GM23338 (cell line): ENCODE data around the gene RFX4. TPM values are rescaled to one million over a fixed set of nuclear protein-coding genes. Genes with fewer than 3 reads are reported as not detected.

Source experiments
- ATAC-seq: fragments of 200-7000 bp; cut with Tn5 transposase; 3 replicates; pipeline ENCODE4 v1.9.1; 2020
- DNase-seq: peaks from one replicate; pipeline ENCODE4 v3.0.0-alpha.2; 2015; ENCODE audit warnings: low spot score
- H2AFZ ChIP-seq: fragments of 200-600 bp; sonication (generic); 2 replicates; pipeline ENCODE4 v1.8.0; 2016; ENCODE audit warnings: antibody characterized with exemption, mild to moderate bottlenecking, moderate library complexity
- H3F3A ChIP-seq: fragments of 200-600 bp; sonication (generic); replicated peaks from 2 replicates; pipeline ENCODE4 v1.8.0; 2017; ENCODE audit warnings: antibody characterized with exemption, mixed run types, low read depth
- H3K27ac ChIP-seq: fragments of 200-600 bp; sonication (generic); 2 replicates; pipeline ENCODE4 v1.6.1; 2016; ENCODE audit warnings: low read depth
- H3K27me3 ChIP-seq: fragments of 200-600 bp; sonication (generic); 2 replicates; pipeline ENCODE4 v1.8.0; 2016; ENCODE audit warnings: mild to moderate bottlenecking, mixed run types, moderate library complexity; ENCODE audit not compliant: insufficient read depth
- H3K36me3 ChIP-seq: fragments of 200-600 bp; sonication (generic); 2 replicates; pipeline ENCODE4 v1.8.0; 2016; ENCODE audit warnings: mild to moderate bottlenecking; ENCODE audit not compliant: insufficient read depth
- H3K4me1 ChIP-seq: fragments of 200-600 bp; sonication (generic); 2 replicates; pipeline ENCODE4 v1.8.0; 2016; ENCODE audit warnings: mild to moderate bottlenecking, moderate library complexity; ENCODE audit not compliant: insufficient read depth
- H3K4me2 ChIP-seq: fragments of 200-600 bp; sonication (generic); 2 replicates; pipeline ENCODE4 v1.7.1; 2017; ENCODE audit warnings: mixed run types
- H3K4me3 ChIP-seq: fragments of 200-600 bp; sonication (generic); 2 replicates; pipeline ENCODE4 v1.6.1; 2016; ENCODE audit warnings: mixed run types
- H3K79me2 ChIP-seq: fragments of 200-600 bp; sonication (generic); replicated peaks from 2 replicates; pipeline ENCODE4 v1.8.0; 2017; ENCODE audit warnings: mild to moderate bottlenecking; ENCODE audit not compliant: insufficient read depth
- H3K9me2 ChIP-seq: fragments of 200-600 bp; sonication (generic); 2 replicates; pipeline ENCODE4 v1.8.0; 2017; ENCODE audit not compliant: insufficient read depth
- H4K20me1 ChIP-seq: fragments of 200-600 bp; sonication (generic); replicated peaks from 2 replicates; pipeline ENCODE4 v1.8.0; 2017; ENCODE audit warnings: mild to moderate bottlenecking; ENCODE audit not compliant: insufficient read depth
- H3K27ac Mint-ChIP-seq: 2 replicates; pipeline ENCODE4 v1.8.0; 2020; ENCODE audit warnings: inconsistent platforms, mild to moderate bottlenecking, moderate library complexity, mixed read lengths
- H3K27me3 Mint-ChIP-seq: 3 replicates; pipeline ENCODE4 v1.8.0; 2022; ENCODE audit warnings: low read depth, mild to moderate bottlenecking, moderate library complexity, mixed read lengths, inconsistent platforms; ENCODE audit not compliant: insufficient read depth, poor library complexity
- H3K36me3 Mint-ChIP-seq: 3 replicates; pipeline ENCODE4 v1.8.0; 2021; ENCODE audit warnings: low read depth, mild to moderate bottlenecking, inconsistent platforms, moderate library complexity, mixed read lengths
- H3K4me1 Mint-ChIP-seq: 3 replicates; pipeline ENCODE4 v1.8.0; 2020; ENCODE audit warnings: mild to moderate bottlenecking, inconsistent platforms, mixed read lengths
- H3K4me3 Mint-ChIP-seq: 3 replicates; pipeline ENCODE4 v1.8.0; 2021; ENCODE audit warnings: moderate library complexity, mild to moderate bottlenecking, inconsistent platforms, mixed read lengths
- H3K9me3 Mint-ChIP-seq: 3 replicates; pipeline ENCODE4 v1.8.0; 2020; ENCODE audit warnings: moderate library complexity, mild to moderate bottlenecking, inconsistent platforms, mixed read lengths
- CREB1 ChIP-seq: fragments of 250-450 bp; sonication (Bioruptor Pico); IDR thresholded peaks from 2 replicates; pipeline ENCODE4 v1.5.0; 2020; ENCODE audit warnings: low read depth, mild to moderate bottlenecking, moderate library complexity
- EZH2 ChIP-seq: fragments of 200-600 bp; sonication (generic); IDR thresholded peaks from one replicate; pipeline ENCODE4 v1.8.0; 2017; ENCODE audit warnings: antibody characterized with exemption, mild to moderate bottlenecking, low read depth; ENCODE audit not compliant: unreplicated experiment
- EZH2phosphoT487 ChIP-seq: fragments of 200-600 bp; sonication (generic); IDR thresholded peaks from one replicate; pipeline ENCODE4 v1.8.1; 2018; ENCODE audit warnings: antibody characterized with exemption; ENCODE audit not compliant: unreplicated experiment
- JUNB ChIP-seq: IDR thresholded peaks from one replicate; pipeline ENCODE4 v1.6.1; 2016; ENCODE audit warnings: antibody characterized with exemption; ENCODE audit not compliant: unreplicated experiment
- NANOG ChIP-seq: IDR thresholded peaks from 2 replicates; pipeline ENCODE4 v1.6.1; 2016; ENCODE audit warnings: antibody characterized with exemption, borderline replicate concordance
- POLR2AphosphoS5 ChIP-seq: IDR thresholded peaks from 2 replicates; pipeline ENCODE4 v1.6.1; 2016; ENCODE audit warnings: antibody characterized with exemption, low read depth
- STAT1 ChIP-seq: IDR thresholded peaks from one replicate; pipeline ENCODE4 v1.6.1; 2016; ENCODE audit warnings: antibody characterized with exemption; ENCODE audit not compliant: unreplicated experiment
- ZNF114 ChIP-seq: fragments of 250-450 bp; sonication (Bioruptor Pico); IDR thresholded peaks from 2 replicates; pipeline ENCODE4 v1.5.0; 2020; ENCODE audit warnings: mild to moderate bottlenecking, moderate library complexity
- ZNF331 ChIP-seq: fragments of 250-450 bp; sonication (Bioruptor Pico); IDR thresholded peaks from 2 replicates; pipeline ENCODE4 v1.5.0; 2020; ENCODE audit warnings: low read depth, mild to moderate bottlenecking, moderate library complexity
- polyA plus RNA-seq: library from polyadenylated mRNA; unstranded; fragments of >200 nt; fragmentation: Nextera tagmentation; extraction: Ambion mirVana; gene quantifications from 2 replicates; pipeline ENCODE4 v1.2.1, GENCODE V29; 2016
- total RNA-seq: library from RNA; depleted of rRNA; stranded (reverse); fragments of >200 nt; shearing (Covaris generic); gene quantifications from 2 replicates; pipeline ENCODE4 v1.2.3, GENCODE V29; 2014
- TF ChIP-seq, protein P1 (sequence below): IDR thresholded peaks from one replicate; pipeline ENCODE4 v1.6.1; 2018; ENCODE audit warnings: antibody characterized with exemption; ENCODE audit not compliant: unreplicated experiment
- TF ChIP-seq, protein P2 (sequence below): fragments of 250-450 bp; sonication (Bioruptor Pico); IDR thresholded peaks from 2 replicates; pipeline ENCODE4 v1.5.0; 2020; ENCODE audit warnings: mild to moderate bottlenecking, moderate library complexity
- TF ChIP-seq, protein P3 (sequence below), 2 experiments: fragments of 200-600 bp in 1 of 2; sonication (generic) in 1 of 2; conservative IDR thresholded peaks; 2 replicates each; pipeline versions ENCODE4 v1.5.1 to v1.6.1; 2016 to 2017; ENCODE audit warnings: antibody characterized with exemption in 2 of 2, low read depth in 2 of 2, mild to moderate bottlenecking in 2 of 2, moderate library complexity in 1 of 2
- TF ChIP-seq, protein P4 (sequence below): IDR thresholded peaks from 2 replicates; pipeline ENCODE4 v1.6.1; 2016; ENCODE audit warnings: antibody characterized with exemption

Gene RFX4
- total and polyA plus RNA-seq, 2 experiments from 2014 or later, result 0.23 TPM; not detected in 1

DNA sequence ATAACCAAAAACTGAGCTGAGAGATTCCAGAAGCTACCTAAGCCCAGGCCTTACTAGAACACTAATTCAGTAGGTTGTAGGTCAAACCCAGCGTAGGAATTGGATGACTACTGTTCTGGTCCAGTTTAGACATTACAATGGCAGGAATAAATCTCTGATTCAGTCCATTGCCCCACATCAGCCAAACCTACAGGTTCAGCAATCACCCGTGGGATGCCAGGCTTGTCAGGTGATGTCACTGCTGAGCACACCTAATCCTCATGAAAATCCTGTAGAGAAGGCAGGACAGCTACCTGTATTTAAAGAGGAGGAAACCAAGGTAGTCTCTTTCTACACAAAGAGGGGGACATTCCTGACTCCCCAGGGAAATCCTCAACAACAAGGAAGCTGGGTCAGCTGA lies 63.7 kb downstream of the RFX4 start:
- Histone ChIP-seq H2AFZ (0 out of 2 replicates have a peak overlapping the region, but pooled peaks have one; percentile 43), H3K4me1 (no peaks in the 10 kb centered on the region), H3K79me2 (no peaks in the 10 kb centered on the region), H3K27ac (no peak overlapping the region), H4K20me1 (no peaks in the 10 kb centered on the region), H3F3A (no peaks in the 10 kb centered on the region), H3K4me3 (no peak overlapping the region), H3K27me3 (no peaks in the 10 kb centered on the region), H3K36me3 (no peaks in the 10 kb centered on the region), H3K4me2 (no peak overlapping the region), H3K9me2 (peaks cover 4% of the 10 kb centered on the region; the same call in 1 of the 2 replicates)
- Mint-ChIP-seq H3K27ac (no peak overlapping the region), H3K4me1 (peaks cover 10% of the 10 kb centered on the region), H3K27me3 (no peaks in the 10 kb centered on the region), H3K4me3 (no peak overlapping the region), H3K36me3 (no peaks in the 10 kb centered on the region), H3K9me3 (no peaks in the 10 kb centered on the region)
- ATAC-seq, result peak; percentile 41; the same call in 1 of the 3 replicates
- no peak for DNase-seq
- TF ChIP-seq, protein P1, sequence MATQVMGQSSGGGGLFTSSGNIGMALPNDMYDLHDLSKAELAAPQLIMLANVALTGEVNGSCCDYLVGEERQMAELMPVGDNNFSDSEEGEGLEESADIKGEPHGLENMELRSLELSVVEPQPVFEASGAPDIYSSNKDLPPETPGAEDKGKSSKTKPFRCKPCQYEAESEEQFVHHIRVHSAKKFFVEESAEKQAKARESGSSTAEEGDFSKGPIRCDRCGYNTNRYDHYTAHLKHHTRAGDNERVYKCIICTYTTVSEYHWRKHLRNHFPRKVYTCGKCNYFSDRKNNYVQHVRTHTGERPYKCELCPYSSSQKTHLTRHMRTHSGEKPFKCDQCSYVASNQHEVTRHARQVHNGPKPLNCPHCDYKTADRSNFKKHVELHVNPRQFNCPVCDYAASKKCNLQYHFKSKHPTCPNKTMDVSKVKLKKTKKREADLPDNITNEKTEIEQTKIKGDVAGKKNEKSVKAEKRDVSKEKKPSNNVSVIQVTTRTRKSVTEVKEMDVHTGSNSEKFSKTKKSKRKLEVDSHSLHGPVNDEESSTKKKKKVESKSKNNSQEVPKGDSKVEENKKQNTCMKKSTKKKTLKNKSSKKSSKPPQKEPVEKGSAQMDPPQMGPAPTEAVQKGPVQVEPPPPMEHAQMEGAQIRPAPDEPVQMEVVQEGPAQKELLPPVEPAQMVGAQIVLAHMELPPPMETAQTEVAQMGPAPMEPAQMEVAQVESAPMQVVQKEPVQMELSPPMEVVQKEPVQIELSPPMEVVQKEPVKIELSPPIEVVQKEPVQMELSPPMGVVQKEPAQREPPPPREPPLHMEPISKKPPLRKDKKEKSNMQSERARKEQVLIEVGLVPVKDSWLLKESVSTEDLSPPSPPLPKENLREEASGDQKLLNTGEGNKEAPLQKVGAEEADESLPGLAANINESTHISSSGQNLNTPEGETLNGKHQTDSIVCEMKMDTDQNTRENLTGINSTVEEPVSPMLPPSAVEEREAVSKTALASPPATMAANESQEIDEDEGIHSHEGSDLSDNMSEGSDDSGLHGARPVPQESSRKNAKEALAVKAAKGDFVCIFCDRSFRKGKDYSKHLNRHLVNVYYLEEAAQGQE, result no peak
- TF ChIP-seq POLR2AphosphoS5, result no peak
- TF ChIP-seq, protein P2, sequence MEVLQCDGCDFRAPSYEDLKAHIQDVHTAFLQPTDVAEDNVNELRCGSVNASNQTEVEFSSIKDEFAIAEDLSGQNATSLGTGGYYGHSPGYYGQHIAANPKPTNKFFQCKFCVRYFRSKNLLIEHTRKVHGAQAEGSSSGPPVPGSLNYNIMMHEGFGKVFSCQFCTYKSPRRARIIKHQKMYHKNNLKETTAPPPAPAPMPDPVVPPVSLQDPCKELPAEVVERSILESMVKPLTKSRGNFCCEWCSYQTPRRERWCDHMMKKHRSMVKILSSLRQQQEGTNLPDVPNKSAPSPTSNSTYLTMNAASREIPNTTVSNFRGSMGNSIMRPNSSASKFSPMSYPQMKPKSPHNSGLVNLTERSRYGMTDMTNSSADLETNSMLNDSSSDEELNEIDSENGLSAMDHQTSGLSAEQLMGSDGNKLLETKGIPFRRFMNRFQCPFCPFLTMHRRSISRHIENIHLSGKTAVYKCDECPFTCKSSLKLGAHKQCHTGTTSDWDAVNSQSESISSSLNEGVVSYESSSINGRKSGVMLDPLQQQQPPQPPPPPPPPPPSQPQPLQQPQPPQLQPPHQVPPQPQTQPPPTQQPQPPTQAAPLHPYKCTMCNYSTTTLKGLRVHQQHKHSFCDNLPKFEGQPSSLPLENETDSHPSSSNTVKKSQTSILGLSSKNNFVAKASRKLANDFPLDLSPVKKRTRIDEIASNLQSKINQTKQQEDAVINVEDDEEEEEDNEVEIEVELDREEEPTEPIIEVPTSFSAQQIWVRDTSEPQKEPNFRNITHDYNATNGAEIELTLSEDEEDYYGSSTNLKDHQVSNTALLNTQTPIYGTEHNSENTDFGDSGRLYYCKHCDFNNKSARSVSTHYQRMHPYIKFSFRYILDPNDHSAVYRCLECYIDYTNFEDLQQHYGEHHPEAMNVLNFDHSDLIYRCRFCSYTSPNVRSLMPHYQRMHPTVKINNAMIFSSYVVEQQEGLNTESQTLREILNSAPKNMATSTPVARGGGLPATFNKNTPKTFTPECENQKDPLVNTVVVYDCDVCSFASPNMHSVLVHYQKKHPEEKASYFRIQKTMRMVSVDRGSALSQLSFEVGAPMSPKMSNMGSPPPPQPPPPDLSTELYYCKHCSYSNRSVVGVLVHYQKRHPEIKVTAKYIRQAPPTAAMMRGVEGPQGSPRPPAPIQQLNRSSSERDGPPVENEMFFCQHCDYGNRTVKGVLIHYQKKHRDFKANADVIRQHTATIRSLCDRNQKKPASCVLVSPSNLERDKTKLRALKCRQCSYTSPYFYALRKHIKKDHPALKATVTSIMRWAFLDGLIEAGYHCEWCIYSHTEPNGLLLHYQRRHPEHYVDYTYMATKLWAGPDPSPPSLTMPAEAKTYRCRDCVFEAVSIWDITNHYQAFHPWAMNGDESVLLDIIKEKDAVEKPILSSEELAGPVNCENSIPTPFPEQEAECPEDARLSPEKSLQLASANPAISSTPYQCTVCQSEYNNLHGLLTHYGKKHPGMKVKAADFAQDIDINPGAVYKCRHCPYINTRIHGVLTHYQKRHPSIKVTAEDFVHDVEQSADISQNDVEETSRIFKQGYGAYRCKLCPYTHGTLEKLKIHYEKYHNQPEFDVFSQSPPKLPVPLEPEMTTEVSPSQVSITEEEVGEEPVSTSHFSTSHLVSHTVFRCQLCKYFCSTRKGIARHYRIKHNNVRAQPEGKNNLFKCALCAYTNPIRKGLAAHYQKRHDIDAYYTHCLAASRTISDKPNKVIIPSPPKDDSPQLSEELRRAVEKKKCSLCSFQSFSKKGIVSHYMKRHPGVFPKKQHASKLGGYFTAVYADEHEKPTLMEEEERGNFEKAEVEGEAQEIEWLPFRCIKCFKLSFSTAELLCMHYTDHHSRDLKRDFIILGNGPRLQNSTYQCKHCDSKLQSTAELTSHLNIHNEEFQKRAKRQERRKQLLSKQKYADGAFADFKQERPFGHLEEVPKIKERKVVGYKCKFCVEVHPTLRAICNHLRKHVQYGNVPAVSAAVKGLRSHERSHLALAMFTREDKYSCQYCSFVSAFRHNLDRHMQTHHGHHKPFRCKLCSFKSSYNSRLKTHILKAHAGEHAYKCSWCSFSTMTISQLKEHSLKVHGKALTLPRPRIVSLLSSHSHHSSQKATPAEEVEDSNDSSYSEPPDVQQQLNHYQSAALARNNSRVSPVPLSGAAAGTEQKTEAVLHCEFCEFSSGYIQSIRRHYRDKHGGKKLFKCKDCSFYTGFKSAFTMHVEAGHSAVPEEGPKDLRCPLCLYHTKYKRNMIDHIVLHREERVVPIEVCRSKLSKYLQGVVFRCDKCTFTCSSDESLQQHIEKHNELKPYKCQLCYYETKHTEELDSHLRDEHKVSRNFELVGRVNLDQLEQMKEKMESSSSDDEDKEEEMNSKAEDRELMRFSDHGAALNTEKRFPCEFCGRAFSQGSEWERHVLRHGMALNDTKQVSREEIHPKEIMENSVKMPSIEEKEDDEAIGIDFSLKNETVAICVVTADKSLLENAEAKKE, result no peak
- no peak for TF ChIP-seq EZH2
- no peak for TF ChIP-seq EZH2phosphoT487
- no peak for TF ChIP-seq STAT1
- no peak for TF ChIP-seq JUNB
- TF ChIP-seq, protein P3, sequence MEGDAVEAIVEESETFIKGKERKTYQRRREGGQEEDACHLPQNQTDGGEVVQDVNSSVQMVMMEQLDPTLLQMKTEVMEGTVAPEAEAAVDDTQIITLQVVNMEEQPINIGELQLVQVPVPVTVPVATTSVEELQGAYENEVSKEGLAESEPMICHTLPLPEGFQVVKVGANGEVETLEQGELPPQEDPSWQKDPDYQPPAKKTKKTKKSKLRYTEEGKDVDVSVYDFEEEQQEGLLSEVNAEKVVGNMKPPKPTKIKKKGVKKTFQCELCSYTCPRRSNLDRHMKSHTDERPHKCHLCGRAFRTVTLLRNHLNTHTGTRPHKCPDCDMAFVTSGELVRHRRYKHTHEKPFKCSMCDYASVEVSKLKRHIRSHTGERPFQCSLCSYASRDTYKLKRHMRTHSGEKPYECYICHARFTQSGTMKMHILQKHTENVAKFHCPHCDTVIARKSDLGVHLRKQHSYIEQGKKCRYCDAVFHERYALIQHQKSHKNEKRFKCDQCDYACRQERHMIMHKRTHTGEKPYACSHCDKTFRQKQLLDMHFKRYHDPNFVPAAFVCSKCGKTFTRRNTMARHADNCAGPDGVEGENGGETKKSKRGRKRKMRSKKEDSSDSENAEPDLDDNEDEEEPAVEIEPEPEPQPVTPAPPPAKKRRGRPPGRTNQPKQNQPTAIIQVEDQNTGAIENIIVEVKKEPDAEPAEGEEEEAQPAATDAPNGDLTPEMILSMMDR (conservative IDR thresholded peaks at IDR 0.05; ENCODE audit: low read depth in 2 of 2), result no peak
- no peak for TF ChIP-seq ZNF114 (CRISPR knock-in tag)
- no peak for TF ChIP-seq NANOG
- TF ChIP-seq, protein P4, sequence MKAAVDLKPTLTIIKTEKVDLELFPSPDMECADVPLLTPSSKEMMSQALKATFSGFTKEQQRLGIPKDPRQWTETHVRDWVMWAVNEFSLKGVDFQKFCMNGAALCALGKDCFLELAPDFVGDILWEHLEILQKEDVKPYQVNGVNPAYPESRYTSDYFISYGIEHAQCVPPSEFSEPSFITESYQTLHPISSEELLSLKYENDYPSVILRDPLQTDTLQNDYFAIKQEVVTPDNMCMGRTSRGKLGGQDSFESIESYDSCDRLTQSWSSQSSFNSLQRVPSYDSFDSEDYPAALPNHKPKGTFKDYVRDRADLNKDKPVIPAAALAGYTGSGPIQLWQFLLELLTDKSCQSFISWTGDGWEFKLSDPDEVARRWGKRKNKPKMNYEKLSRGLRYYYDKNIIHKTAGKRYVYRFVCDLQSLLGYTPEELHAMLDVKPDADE, result no peak
- TF ChIP-seq ZNF331 (CRISPR knock-in tag), result no peak
- TF ChIP-seq CREB1 (CRISPR knock-in tag), result no peak
